Iris pigment epithelial cell (primary cell): ENCODE data around the gene NEMF.
A peak's percentile ranks its signal among the peaks of the same experiment; 100 is the strongest.

Experiments
- DNase-seq: peaks from one replicate; pipeline ENCODE4 v3.0.0-alpha.2; 2011; ENCODE audit warnings: low read depth

The NEMF gene

DNA sequence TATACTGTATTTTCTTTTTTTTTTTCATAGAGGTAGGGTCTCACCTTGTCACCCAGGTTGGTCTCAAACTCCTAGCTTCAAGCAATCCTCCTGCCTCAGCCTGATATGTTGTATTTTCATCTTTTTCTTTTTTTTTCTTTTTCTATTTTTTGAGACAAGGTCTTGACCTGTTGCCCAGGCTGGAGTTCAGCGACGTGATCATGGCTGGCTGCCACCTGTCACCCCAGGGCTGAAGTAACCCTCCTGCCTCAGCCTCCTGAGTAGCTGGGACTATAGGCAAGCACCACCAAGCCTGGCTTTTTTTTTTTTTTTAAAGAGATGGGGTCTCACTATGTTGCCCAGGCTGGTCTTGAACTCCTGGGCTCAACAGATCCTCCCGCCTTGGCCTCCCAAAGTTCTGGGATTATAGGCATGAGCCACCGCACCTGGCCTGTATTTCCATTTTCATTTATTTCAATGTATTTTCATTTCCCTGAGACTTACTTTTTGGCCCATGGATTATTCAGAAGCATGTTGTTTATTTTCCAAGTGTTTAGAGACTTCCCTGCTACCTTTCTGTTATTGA lies 24.1 kb upstream of the NEMF start:
- no peak for DNase-seq

DNA sequence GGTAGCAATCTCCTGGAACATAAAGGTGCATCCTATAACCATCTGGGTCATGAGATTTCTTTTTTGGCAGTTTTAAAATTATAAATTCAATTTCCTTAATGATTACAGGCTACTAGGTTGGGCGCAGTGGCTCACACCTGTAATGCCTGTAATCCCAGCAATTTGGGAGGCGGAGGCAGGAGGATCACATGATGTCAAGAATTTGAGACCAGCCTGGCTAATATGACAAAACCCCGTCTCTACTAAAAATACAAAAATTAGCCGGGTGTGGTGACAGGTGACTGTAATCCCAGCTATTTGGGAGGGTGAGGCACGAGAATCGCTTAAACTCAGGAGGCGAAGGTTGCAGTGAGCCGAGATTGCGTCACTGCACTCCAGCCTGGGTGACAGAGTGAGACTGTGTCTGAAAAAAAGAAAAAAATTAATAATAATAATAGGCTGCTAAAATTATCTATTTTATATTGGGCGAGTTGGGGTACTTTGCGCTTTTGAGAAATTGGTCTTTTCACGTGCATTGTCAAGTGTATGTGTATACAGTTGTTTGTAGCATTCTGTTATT lies 23.1 kb upstream of the NEMF start:
- DNase-seq: no peak

DNA sequence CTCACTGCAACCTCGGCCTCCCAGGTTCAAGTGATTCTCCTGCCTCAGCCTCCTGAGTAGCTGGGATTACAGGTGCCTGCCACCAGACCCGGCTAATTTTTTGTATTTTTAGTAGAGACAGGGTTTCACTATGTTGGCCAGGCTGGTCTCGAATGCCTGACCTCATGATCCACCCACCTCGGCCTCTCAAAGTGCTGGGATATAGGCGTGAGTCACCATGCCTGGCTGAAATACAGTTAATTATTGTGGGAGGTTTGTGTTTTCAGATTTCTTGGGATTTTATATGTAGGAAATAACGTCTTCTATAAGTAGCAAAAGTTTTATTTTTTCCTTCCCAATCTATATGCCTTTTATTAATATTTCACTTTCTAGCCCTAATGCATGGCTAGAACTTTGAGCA lies 21.0 kb upstream of the NEMF start:
- peak; percentile 37 for DNase-seq

DNA sequence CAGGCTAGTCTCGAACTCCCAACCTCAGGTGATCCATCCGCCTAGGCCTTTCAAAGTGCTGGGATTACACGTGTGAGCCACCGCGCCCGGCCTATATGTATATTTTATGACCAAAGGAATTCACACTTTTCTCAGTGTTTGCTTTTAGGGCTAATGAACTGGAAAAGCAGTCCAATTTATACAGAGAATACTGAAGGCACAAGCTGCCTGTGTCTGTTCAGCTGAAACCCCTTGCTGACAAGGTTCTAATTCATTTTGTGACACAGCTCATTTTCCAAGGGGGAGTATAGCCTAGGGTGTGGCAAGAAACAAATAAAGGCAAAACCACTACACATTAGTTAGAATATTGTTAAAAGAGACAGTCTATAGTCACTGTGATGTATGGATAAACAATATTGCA lies 18.3 kb upstream of the NEMF start:
- no peak for DNase-seq

DNA sequence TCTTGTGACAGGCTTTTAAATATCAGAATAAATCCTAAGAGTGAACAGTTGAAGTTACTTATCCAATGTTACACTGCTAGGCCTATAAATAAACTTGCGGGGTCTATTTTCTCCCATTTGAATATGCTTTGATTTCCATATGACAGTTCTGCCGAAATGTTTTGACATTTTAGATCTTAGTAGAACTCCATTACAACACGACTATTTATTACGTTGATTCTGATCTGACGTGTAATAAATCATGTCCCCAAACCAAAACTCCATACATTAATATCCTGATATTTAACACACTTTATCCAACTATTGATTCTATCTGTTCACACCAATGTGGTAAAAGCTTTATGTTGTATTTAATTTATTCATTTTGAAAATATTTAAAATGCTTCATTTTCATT lies 16.1 kb upstream of the NEMF start:
- no peak for DNase-seq

DNA sequence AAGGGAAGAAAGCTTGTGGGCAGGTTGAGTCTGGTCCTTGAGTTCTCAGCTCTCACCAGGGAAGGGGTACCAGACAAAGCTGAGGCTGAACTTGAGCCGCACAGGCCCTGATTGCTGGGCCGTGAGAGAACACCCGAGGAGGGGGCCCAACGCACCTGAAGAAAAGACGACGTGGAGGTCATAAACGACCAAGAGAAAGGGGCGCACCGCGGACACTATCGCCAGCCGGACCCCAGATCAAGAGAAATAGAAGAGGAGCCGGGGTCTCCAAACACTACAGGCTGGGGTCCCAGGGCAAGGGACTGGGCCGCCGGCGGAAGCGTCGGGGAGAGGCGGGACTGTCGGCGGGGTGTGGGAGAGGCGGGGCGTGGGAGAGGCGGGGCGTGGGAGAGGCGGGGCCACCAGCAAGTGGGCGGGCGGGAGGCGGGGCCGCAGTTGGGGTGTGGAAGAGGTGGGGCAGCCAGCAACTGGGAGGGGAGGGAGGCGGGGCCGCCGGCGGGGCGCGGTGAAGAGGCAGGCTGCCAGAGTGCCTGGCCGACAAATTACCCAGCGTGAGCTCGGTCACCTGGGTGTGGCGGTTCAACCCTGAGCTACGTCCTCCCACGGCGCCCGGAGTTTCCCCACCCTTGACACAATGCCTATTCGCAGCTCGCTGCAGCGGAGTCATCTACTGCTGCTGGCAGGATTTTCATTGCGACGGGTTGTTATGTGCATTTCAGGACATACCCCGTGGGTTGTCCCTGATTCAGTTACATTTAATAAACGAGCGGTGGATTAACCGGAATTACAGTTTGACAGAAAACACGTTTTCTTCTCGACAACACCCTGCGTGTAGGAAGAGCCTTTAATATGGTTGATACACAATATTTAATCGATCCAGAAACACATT lies 15.5 kb upstream of the NEMF start:
- DNase-seq: peak; percentile 96

DNA sequence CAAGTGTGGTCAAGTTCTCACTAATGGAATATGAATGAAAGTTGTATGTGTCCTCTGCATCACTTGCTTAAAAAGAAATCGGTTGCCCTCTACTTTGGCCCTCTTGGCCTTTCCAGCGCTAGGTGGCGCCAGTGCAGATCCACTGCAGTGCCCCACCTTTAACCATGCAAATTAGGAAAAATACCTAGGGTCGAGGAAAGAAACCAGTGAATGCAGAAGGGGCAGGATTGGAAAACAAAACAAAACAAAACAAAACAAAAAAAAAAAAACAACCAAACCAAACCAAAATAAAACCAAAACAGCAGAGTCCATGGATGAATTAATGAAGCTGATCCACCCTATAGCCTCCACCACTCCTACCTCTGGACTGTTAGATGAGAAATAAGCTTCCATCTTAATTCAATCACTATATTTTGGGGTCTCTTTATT lies 12.9 kb upstream of the NEMF start:
- DNase-seq: peak; percentile 67

DNA sequence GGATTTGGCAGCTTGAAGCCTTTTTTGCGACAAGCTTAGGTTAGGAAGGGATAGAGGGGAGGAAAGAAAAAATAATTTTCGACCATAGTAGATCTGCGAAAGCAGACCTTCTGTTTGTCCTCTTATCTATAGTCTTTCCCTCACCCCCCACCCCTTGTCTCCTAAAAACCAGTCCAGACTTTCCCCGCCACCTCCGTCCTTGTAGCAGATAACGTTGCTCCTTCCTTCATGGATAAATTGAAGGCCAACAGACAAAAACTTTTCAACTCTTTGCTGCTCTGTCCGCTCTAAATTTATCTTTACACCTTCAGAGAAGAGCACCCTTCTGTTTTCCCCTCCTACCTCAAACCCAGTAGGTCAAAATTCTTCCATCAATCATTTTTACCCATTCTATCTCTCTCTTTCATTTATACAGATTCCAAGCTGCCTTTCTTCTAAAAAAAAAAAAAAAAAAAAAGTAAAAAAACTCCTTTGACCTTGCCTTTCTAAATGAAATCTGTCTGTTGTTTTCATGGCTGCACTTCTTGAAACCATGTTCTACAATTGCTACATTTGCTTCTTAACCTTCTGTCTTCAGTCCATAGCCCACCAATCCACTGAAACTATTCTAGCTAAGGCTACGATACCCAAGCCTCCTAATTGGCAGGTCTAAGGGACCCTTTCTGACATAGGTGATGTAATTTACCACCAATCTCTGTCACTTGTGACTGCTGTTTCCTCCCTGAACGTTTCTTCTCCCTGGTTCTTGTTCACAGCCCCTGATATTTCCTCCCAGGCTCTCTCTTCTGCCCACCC lies 11.1 kb upstream of the NEMF start:
- DNase-seq: no peak

DNA sequence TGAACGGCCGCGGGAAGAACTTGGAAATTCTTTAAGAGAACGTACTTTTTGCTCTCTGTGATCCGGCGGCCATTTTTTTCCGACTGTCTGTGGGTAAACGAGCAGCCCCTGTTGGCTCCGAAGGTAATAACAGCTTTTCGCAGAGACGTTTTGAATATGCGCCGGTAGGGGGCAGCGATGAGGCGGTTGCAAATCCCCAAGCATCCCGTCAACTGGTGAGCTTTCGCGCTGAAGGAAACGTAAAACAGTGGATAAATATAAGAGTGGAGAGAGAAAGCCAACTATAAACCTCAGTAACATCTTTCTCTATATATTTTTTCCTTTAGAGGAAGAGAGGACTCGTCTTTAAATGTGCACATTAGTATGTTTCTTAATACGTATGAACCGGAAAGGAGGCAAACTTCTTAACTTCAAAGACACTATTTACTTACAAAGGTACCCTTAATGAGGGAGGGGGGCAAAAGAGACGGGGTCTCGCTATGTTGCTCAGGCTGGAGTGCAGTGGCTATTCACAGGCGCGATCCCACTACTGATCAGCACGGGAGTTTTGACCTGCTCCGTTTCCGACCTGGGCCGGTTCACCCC lies 9.6 kb upstream of the NEMF start:
- peak; percentile 85 for DNase-seq

DNA sequence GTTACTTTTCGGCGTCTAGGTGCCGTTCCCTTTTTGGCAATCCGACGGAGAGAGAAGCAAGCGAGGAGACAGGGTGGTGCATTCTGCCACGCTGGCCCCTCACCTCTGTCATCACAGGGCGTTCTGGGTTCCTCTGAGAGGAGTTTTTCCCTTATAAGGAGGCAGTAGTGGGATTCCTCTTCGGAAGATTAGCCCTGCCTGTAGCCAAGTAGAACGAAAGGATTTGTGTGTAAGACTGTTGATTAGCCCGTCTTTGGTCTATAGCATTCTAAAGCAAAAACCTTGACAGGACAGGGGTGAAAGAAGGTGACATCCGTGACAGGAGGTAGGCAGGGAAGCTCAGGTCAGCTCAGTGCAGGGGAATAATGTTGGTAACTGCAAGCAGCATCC lies 9.1 kb upstream of the NEMF start:
- DNase-seq: peak; percentile 79

DNA sequence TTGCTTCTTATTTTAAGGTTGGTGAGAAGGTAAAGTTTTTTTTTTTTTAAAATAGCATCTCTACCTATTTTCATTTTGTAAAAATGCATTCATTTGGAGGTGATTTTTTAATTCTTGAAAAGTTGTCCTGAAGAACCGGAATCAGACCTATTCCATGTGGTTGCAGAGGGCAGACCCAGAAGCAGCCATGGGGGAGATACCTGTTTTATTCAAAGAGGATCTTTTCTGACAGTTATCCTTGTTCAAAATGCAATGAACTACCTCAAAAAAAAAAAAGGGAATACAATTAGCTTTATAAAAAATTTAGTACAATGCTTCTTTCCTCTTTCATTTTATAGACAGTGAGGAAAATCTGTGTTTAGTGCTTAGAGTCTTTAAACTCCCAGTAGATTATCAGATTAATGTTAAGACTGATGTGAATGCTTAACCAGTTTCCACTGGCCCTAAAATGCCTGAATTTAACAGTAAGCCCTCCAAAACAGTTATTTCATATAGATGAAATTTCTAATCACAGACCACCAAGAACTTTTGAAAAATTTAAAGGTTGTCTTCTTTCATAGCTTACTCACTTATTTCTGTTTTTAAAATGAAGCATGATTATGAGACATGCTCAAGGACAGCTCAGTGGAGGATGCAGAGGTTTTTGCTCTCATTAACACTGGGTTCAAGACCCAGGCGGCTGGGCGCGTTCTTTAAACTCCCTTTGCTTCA lies 8.6 kb upstream of the NEMF start:
- DNase-seq: no peak

DNA sequence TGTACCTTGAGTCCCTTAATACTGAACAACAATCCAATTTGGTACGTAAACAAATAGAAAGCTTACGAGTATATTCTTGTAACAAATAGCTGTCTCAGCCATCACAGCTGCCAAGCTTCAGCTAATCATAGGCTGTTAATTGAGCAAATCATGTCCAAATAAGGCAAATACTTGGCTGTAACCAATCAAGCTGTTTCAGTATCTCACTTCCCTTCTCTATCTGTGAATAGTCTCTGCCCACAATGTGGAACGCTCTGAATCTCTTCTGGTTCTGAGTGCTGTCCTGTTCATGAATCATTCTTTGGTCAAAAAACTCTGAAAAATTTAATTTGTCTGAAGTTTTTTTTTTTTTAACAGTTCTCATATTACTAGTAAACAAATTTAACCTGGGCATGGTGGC lies 5.8 kb upstream of the NEMF start:
- DNase-seq: no peak

DNA sequence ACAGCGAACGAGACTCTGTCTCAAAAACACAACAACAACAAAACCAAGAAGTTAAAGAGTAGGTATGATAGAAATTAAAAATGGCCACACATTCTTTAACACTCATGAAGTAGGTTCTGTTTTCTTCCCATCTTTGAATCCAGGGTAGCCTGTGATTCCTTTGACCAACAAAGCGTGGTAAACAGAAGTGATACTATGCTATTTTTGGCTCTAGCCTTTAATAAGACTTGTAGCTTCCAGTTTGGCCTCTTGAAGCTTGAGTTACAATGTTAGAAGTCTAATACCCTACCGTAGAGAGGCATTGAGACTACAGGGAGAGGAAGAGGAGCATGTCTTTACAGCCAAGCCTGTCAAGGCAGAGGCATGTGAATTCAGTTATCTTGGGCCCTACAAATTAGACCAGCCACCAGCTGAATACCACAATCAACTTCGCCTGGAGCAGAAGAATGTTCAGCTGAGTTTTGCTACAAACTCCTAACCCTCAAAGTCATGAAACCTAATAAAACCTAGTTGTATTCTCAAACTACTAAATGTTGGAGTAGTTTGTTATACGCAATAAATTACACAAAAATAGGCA lies 4.9 kb upstream of the NEMF start:
- DNase-seq: no peak

DNA sequence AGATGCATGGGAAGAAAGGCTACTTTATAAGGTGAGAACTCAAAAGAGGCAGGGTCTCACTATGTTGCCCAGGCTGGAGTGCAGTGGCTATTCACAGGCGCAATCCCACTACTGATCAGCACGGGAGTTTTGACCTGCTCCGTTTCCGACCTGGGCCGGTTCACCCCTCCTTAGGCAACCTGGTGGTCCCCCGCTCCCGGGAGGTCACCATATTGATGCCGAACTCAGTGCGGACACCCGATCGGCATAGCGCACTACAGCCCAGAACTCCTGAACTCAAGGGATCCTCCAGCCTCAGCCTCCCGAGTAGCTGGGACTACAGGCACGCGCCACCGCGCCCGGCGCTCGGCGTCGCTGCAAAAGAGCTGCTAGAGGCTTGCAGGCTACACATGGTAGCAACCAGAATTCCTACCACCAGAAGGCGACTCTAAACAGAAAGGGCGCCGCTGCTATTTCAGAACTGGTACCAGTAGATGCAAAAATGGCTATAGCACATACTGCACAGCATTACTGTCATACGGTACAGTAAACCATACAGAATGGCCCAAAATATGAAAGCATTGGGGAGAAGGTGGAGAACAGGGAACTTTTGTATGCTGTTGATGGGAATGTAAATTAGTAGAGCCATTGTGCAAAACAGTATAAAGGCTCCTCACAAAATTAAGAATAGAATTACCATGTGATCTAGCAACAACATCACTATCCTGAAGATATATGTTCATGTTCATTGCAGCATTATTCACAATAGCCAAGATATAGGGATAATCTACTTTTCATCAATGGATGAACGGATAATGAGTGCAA lies 1.2 kb upstream of the NEMF start:
- peak; percentile 86 for DNase-seq

DNA sequence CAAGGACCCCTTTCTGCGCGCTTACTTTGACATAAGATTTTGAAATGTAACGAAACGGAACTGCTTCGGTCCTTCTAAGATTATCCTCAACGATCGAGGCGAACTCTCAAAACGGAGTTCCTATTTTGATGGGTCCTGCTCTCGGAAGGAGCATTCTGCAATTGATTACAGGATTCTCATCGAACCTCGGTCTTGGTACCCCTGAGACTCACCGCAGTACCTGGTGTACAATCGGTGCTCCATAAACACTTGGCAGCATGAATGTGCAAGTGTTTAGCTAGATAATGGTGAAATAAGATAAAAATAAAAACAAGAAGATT lies 530 bp upstream of the NEMF start:
- DNase-seq: no peak

DNA sequence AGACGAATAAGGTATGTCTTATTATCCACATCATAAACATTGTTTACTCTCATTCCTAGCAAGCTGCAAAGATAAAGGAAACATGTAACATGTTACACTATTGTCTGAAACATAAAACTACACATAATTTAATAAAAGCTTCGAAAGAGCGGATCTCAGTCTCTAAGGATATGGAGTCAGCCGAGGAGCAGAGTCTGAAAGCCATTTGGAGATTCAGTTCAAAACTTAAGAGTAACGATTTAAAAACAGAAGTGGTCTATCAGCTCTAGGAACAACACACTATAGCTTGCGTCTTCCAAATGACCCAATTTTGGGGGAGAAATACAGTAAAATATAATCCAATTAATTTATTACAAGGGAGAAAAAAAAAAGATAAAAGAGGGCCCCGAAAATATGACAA lies 775 bp downstream of the NEMF start:
- no peak for DNase-seq

DNA sequence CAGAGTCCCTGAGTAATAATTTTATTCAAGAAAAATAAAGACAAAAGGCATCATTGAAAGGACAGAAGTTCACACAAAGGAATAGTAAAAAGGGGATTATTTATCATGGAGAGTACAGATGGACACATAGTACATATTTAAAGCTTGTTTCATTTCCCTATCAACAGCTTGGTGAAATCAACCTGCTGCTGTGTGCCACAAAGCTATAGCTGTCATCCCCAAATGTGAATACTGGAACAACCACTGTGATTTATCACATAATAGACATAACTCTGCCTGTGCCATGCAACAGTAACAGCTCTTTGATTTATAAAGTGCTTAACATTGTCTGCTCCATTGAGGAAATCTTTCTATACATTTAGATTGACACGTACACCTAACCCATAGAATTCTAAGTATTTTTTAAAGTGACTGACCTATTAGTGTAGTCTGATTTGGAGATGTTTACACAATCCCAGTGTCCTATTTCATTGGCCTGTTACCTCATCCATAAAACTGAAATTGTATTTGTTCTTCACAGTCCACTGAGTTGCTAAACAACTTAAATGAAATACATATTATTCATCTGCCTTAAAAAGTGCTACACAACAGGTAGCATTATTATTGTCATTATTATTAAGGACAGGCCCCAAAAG lies 3.3 kb downstream of the NEMF start:
- peak; percentile 31 for DNase-seq

DNA sequence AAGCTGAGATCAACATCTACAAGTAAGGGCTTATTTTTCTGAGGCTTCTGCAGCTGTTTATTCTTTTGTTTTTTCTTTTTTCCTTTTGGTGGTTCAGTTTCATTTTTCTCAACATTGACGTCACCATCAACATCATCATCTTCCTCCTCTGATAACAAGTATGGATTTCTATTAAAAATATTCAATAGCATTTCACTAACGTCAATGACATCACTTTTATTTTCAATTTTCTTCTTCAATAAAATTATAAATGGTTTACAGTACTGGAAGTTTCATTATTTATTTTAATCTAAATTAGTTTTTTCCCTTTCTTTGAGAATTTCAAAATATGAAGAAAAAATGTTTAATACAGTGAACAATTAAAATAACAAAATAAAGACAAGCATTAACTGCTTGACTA lies 23.9 kb downstream of the NEMF start:
- no peak for DNase-seq

DNA sequence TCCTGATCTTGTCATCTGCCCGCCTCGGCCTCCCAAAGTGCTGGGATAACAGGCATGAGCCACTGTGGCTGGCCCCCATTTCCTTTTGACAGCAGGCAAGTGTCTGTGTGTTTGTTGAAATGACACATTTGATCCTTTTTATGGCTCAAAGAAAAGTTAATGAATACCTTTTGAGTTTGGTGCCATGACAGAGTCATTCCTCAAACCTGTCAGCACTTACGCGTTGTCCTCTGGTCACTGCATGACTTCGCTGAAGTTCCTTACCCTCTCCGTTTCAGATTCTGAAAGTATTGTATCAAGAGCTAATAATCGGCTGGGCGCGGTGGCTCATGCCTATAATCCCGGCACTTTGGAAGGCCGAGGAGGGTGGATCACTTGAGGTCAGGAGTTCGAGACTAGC lies 32.4 kb downstream of the NEMF start:
- no peak for DNase-seq

DNA sequence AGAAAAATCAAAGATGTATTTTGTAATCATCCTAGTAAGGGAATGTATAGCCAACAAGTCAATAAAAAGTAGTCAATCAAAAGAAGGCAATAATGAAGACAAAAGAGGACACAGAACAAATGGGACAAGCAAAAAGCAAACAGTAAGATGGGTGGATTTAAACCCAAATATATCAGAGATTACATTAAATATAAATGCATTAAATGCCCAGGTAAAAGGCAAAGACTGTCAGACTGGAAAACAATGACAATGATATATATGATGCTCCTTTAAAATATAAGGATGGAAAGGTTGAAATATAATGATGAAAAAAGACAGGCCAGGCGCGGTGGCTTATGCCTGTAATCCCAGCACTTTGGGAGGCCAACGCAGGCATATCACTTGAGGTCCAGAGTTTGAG lies 35.7 kb downstream of the NEMF start:
- DNase-seq: no peak
